ENCODE measurements around the gene ZNF511.

ZNF511 gene

DNA sequence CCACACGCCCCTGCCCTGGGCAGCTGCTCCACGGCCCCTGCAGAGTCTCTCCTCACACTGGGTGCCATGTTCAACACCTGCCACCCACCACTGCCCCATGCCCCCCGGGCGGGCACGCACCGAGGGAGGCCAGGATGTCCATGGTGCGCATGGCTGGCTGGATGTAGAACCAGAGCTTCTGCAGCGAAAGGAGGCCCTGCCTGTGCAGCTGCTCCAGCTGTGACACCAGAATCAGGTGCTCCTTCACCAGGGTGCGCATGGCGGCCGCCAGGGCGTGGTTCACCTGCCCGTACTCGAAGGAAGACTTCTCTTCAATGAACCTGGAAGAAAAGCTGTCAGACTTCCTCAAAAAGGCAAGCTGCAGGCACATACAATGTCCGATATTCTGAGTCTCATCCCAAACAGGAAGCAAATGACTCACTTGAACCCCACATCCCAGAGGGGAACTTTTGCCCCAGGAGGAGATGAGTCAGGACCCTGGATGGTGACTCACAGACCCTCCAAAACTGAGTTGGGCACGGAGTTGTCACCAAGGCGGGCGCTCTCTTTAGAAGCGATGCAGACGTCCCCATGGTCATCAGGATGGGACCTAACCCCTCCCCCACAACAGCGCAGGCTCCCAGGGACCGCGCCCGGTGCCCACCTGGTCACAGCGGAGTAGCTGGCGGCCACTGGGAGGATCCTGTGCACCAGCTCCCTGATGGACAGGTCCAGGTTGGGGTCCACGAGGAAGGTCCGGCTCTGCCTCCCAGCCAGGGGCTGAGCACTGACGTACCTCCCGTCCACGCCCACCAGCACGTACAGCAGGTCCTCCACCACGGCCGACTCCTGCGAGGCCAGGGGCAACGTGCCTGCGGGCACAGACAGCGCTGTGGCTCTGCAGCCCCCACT lies 15.6 kb upstream of the ZNF511 start:
- DNase-seq (ENCODE audit: low spot score): no peak

DNA sequence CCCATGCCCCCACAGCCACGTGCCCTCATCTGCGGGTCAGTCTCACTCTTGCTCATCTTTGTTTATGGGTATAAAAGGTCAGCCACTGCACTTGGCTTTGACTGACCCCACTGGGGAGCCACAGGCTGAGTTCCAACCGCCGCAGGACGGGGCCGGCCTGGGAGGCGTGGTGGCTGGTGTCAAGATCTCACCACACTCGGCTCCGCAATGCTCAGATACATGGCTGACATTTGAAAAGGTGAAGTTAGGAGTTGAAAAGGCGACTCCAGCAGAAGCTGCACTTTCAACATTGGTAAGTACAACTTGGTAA lies 14.9 kb upstream of the ZNF511 start:
- DNase-seq (ENCODE audit: low spot score): no peak

DNA sequence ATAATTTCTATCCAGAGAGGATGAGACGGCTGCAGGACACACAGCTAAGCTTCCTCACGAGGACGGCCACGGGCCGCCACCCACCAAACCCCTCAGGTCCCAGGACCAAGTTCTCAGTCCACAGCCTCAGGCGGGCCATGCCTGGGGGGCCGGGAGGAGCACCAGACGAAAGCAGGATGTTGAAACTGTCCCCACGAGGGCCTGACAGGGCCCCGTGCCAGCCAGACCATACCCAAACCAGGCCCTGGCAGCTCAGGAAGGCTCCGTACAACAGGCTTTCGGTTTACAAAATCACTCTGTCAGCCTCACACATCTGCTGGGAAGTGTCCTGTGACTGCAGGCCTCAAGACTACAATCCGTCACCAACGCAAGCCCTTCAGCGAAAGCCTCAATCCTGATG lies 14.5 kb upstream of the ZNF511 start:
- no peak for DNase-seq (ENCODE audit: low spot score)

DNA sequence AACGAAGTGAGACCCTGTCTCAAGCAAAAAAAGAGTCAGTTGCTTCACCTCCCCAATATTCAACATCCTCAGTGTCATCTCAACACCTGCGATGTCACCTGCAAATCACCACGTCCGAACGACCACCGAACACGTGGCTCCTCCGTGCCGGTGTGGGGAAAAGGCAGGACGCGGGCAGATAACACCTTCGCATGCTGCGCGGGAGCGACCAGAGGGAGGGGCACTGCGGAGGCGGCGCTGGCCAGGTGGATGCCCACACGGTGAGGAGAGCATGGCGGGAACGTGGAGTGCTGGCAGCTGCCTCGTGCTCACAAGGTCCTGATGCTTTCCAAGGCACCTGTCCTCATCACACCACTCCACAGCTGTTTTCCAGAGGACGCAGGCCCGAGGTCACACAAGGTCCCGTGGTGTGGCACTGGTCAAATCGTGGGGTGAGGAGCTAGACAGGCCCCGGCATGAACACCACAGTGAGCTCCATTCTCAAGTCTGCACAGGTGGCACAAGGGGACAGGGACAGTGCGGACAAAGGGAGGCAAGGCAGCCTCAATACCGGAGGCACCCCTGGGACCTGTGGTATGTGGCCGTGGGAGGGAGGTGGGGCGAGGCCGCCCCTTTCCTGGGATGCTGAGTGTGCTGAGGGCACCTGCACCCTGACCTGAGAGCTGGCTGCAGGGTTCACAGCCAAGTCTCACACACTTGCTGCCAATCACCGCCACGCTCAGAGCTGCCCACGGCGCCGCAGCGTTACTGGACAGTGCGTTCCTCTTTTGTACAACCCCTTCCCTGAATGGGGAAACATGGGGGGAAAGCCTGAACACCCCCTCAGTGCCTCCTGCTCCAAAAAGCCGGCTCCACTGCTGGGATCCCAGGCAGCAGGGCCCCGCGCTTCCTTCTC lies 13.0 kb upstream of the ZNF511 start:
- DNase-seq (ENCODE audit: low spot score): no peak

DNA sequence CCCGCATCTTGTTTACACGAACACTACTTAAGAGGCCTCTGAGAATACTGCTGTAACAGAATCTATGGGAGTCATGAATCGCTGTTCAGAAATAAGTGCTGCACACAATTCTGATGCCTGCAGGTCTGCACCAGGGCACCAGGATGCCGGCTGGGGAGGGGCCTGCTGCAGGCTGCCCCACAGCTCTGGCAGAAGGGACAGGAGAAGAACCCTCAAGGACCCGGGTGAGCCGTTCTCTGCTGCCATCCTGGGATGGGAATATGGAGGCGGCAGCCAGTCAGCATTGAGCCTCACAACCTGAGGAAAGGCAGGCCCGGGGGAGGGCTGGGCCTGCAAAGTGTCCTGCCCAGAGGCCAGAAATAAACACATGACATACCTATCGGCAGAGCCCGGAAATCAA lies 11.2 kb upstream of the ZNF511 start:
- no peak for DNase-seq (ENCODE audit: low spot score)

DNA sequence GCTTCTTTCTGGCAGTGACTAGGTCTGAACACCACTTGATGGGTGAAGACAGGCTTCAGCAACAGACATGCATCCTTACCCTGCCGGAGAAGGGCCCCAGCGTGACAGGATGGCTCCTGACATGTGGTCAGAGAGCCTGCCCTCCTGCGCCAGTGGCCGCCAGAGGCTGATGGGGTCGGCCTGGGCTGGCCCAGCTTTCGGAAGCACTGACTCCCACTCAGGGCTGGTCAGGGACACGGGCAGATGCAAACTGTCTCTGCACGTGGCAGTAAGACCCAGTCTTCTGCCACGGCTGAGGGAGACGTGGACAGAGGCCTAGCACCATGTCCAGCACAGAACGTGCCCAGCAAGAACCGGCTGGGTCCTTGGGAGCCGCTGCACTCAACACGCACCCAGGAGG lies 10.2 kb upstream of the ZNF511 start:
- no peak for DNase-seq (ENCODE audit: low spot score)

DNA sequence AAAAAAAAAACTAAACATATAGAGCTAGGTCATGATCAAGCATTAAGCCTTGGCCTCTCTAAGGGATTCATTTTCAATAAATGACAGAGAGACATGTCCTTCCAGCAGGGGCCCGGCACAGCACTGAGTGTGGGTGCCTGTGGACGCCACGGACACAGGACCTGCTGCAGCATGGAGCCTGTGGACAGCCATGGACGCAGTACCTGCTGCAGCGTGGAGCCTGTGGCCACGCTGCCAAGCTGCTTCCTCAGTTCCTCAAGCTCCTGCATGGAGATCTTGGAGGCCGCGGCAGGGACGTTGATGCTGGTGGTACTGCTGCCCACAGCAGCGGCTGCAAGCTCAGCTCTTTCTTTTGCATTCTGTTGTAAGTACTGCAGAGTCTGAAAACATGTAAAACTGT lies 9.5 kb upstream of the ZNF511 start:
- DNase-seq (ENCODE audit: low spot score): no peak

DNA sequence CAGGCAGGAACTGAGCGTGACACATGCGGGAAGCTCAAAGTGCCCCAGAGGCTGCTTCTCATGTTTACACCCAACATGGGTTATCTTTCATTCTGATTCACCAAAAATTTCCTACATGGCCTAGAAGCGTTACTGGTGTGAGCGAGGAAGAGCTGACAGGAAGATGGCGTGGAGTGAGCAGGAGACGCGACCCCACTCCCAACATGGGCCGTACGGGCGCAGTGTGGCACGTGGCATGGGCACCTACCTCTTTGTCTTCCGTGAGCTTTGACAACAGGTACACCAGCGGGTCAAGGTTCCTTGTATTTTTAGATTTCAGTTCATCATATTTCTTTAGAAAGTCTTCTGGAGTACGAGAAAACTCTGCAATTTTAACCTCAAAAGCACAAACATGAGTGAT lies 9.0 kb upstream of the ZNF511 start:
- DNase-seq (ENCODE audit: low spot score): no peak

DNA sequence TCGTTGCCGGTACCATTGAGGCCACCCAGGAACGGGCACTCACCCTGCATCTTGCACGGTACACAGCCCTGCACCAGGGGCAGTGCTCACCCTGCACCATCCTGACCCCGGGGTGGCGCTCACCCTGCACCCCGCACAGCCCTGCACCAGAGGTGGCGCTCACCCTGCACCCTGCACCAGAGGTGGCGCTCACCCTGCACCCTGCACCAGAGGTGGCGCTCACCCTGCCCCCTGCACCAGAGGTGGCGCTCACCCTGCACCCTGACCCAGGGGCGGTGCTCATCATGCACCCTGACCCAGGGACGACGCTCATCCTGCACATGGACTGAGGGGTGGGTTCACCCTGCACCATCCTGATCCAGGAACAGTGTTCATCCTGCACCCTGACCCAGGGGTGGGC lies 6.5 kb upstream of the ZNF511 start:
- DNase-seq (ENCODE audit: low spot score): no peak

DNA sequence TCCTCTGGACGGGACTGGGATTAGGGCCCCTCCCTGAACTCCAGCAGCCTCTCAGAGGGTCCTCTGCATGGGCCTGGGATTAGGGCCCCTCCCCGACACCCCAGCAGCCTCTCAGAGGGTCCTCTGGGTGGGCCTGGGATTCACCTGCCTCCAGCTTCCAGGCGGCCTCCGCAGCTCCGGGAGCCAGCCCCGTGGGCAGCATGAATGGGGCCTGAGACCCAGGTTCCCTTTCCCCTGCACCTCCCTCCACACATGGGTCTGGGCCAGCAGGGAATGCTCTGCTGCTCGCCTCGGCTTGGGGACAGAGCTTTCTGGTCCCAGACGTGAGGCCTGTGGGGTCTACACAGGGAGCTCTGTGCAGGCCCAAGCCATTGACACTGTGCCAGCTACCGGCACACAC lies 5.5 kb upstream of the ZNF511 start:
- no peak for DNase-seq (ENCODE audit: low spot score)

DNA sequence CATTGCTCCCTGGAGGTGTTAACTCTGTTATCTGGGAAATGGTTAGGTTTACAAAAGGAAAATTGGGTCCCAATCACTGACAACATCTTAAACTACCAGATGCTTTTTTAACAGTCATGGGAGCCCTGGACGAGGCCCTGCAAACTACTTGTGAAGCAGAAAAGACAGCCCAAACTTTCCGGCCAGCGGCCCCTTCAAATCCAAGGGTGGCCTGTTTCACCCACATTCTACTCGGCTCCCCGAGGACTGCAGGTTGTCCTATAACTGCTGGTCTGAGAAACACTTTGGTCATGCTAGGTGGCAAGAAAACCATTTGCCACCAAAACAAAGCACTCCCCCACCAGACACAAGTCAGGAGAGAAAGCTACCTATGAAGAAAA lies 2.6 kb upstream of the ZNF511 start:
- DNase-seq (ENCODE audit: low spot score): no peak

DNA sequence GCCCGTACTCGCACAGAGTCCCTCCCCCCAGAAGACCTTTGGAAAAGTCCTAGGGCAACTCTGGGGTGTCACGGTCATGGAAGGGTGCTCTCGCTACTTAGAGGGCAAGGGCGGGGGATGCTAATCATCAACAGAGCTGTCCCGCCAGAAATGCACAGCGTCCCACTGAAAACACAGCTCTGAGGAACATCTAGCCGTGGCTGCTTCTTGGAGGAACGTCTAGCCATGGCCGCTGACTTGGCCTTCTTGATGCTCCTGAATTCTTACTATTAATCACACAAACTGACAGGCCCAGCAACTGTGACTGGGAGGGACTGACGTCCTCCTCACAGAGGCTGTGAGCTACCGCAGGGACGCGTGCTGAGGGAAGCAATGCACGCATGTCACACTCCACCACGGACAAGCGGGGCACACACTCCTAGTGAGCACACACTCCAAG lies 1.8 kb upstream of the ZNF511 start:
- no peak for DNase-seq (ENCODE audit: low spot score)

DNA sequence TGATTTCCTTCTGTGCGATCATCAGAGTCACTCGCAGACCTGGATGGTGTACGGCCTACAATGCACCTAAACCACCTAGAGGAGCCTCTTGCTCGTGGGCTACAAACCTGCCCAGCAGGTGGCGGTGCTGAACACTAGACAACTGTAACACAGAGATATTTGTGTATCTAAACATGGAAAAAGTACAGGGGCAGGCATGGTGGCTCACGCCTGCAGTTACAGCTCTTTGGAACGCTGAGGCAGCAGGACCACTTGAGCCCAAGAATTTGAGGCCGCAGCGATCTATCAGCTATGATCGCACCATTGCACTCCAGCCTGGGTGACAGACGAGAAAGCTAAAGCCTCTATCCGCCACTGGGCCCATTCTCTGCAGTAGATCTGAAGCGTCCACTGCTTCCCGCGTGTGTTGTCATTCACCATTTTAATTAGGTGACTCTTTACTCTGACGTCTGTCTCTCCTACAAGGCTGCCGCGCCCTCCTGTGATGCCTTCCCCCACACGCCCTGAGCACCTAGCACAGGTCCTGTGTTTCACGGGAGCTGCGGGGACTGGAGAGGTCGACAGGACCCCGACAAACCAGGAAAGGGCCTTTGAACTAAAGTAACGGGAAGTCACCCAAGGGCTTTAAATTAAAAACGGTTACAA lies 816 bp upstream of the ZNF511 start:
- peak; percentile 80 for DNase-seq (ENCODE audit: low spot score)

DNA sequence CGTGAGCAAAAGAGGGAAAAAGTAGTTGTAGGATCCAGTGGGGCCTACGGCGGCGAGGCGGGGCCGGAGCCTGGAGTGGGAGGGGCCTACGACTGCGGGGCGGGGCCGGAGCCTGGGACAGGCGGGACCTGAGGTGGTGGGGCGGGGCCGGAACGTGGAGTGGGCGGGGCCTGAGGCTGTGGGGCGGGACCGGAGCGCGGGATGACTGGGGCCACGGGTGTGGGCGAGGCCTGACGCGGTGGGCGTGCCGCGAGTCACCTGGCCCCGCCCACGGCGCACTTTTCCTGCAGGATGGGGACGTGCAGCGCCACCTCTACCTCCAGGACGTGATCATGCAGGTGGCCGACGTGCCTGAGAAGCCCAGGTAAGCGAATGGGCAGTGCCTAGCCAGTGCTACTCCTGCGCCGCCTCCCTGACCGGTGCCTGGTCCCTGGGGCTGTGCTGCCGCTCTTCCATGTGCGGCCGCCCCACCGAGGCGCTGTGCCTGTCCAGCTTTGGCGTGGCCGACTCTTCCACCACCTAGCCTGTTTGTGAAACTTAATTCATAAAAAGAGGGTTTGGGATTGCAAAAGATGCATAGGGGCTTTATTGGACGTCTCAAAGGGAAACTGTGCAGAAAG lies 496 bp downstream of the ZNF511 start:
- peak; percentile 92 for DNase-seq (ENCODE audit: low spot score)

DNA sequence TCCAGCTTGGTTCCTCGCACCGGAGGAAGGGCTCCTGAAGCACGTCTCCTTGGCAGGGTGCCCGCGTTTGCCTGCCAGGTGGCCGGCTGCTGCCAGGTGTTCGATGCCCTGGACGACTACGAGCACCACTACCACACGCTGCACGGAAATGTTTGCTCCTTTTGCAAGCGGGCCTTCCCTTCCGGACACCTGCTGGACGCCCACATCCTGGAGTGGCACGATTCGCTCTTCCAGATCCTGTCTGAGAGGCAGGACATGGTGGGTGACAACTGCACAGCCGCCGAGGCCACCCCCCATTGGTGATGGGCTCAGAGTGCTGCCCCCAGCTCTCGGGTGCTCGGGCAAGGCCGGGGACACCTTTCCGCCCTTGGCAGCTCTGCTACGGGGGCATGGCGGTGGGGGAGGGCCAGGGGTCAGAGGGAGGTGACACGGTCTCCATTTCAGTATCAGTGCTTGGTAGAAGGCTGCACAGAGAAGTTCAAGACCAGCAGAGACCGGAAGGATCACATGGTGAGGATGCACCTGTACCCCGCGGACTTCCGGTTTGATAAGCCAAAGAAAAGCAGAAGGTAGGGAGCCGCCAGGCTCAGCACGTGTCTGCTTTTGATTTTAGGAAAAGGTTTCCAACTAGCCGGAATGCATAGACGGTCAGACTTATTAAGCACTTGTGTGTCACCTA lies 1.1 kb downstream of the ZNF511 start:
- DNase-seq (ENCODE audit: low spot score): peak; percentile 12

DNA sequence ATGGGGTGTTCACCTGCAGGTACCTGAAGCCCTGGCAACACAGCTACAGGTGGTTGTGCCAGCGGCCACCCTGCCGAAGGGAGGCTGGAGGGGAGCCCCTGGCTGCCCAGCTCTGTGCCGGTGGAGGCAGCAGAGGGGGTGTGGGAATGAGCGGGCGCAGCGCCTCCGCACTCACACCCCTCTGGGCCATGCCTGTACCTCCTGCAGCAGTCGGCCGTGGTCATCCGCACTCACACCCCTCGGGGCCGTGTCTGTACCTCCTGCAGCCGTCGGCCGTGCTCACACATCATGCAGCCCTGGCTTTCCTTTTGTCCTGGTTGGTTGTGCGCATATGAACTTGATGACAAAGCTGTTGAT lies 1.7 kb downstream of the ZNF511 start:
- no peak for DNase-seq (ENCODE audit: low spot score)

DNA sequence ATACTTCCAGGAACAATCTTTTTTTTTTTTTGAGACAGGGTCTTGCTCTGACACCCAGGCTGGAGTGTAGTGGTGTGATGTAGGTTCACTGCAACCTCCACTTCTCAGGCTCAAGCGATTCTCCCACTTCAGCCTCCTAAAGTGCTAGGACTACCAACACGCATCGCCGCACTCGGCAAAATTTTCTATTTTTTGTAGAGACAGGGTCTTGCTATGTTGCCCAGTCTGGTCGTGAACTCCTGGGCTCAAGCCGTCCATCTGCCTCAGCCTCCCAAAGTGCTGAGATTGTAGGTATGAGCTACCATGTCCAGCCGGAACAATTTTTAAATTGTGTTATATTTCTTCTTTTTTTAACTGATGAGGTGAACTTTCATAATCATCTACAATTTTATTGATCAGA lies 2.1 kb downstream of the ZNF511 start:
- DNase-seq (ENCODE audit: low spot score): no peak

DNA sequence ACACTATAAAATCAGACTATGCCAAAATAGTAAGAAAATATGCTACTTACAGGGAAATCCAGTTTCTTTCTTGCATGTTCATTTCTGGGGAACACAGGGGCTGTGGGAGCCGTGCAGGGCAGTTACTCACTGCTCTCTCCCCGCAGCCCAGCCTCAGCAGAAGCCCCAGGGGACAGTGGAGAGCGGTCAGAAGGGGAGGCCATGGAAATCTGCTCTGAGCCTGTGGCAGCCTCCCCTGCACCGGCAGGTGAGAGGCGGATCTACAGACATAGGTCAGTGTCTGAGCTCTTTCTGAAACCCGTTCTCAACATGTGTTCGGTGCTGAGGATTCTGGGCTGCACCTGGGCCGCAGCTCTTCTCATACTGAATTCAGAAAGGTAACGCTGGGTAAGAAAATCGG lies 2.9 kb downstream of the ZNF511 start:
- no peak for DNase-seq (ENCODE audit: low spot score)

DNA sequence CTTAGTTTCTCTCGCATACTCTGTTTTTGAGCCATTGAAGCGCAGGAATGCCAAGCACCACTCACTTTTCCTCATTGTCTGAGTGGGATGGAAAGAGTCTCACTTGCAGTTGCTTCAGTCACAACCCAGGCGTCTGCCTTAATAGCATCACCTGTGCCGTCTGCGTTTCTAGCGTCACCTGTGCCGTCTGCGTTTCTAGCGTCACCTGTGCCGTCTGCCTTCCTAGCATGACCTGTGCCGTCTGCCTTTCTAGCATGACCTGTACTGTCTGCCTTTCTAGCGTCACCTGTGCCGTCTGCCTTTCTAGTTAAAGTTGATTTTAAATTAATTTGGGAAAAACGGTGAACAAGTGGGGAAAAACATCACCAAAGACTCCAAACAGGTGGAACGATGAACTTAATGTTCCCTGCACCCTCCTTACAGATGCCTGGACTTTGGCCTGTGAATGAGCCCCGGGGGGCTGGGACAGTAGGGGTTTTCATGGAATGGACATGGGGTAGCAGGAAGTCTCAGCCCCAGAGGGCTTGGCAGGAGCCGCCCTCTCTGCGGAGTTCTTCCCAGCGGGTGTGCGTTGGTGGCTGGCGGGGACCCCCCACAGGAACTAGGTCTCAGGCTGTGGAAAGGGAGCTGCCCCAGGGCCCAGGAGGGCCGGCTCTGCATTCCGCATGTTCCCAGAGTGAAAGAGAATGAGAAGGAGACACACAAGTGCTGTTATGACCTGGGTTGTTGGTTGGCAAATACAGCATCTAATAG lies 3.5 kb downstream of the ZNF511 start:
- no peak for DNase-seq (ENCODE audit: low spot score)

DNA sequence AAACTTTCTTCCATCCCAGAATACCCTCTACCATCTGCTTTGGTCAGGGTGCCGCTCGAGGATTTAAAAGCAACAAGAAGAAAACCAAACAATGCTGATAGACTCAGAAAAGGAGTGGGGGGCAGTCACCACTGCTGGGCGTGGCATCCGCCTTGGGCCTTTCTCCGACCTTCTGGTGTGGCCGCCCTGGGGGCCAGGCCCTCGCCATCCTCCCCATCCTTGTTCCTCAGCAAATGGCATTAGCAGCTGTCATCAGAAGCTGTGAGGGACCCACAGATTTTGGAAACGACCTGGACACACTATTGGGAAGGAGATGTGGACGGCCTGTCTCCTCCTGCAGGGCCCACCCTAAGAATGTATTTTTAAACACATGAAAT lies 4.0 kb downstream of the ZNF511 start:
- no peak for DNase-seq (ENCODE audit: low spot score)

DNA sequence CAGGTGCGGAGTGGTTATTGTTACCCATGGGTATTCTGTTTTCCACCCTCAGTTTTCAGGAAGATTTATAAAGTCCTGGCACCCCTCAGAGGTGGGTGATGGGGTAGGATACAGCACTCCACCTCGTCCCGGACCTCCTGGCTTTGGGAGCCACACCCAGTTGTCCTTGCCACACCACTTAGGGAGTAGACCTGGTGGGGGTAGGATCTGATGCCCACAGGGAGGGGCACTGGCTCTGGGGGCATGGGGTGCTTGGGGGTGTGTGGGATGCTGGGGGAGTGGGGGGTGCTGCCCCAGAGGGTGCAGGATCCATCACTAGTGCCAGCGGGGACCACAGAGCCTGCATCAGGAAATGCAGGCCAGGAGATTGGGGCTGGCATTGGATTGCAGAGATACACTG lies 4.5 kb downstream of the ZNF511 start:
- DNase-seq (ENCODE audit: low spot score): no peak
